ENCODE measurements around the gene SPAG4.

Gene SPAG4

GRCh38 chr20:35660122-35660937 is 44.7 kb downstream of the SPAG4 start:
- no peak for DNase-seq

GRCh38 chr20:35661053-35661452 is 45.4 kb downstream of the SPAG4 start:
- DNase-seq = no peak

- no peak for DNase-seq
These were observed 46.3 kb downstream of the SPAG4 start for GRCh38 chr20:35661908-35662307.

- DNase-seq = no peak
These were observed 46.9 kb downstream of the SPAG4 start for GRCh38 chr20:35662551-35662950.

- peak; percentile 37 to 62 for DNase-seq
These were observed 48.2 kb downstream of the SPAG4 start for GRCh38 chr20:35663516-35664465.

GRCh38 chr20:35664466-35665206 is 49.0 kb downstream of the SPAG4 start, which contains the start of the genes CPNE1 and RBM12:
Gene CPNE1, minus strand, starts transcription at chr20:35664900. Its CDS starts 31,977 bp downstream, at chr20:35632923.
Gene RBM12, minus strand, starts transcription at chr20:35664900. Its CDS starts 9,578 bp downstream, at chr20:35655322.
- DNase-seq = peak; percentile 86 to 92

GRCh38 chr20:35665949-35666288 is 50.3 kb downstream of the SPAG4 start:
- no peak for DNase-seq

GRCh38 chr20:35669221-35669620 is 53.6 kb downstream of the SPAG4 start:
- DNase-seq = no peak

GRCh38 chr20:35669681-35670080 is 54.1 kb downstream of the SPAG4 start:
- no peak for DNase-seq
